ENCODE results near the gene KRTAP4-6. TPM values are rescaled to one million over a fixed set of nuclear protein-coding genes. Genes with fewer than 3 reads are reported as not detected.
"Not testable (repeated sequence)": the region's sequence is repeated elsewhere in the genome, so short reads cannot be mapped to it uniquely, and the experiment has no call there.

The KRTAP4-6 gene
- polyA plus RNA-seq, 2 of the 4 experiments (the other 2 are of a cell fraction) = not detected

DNA sequence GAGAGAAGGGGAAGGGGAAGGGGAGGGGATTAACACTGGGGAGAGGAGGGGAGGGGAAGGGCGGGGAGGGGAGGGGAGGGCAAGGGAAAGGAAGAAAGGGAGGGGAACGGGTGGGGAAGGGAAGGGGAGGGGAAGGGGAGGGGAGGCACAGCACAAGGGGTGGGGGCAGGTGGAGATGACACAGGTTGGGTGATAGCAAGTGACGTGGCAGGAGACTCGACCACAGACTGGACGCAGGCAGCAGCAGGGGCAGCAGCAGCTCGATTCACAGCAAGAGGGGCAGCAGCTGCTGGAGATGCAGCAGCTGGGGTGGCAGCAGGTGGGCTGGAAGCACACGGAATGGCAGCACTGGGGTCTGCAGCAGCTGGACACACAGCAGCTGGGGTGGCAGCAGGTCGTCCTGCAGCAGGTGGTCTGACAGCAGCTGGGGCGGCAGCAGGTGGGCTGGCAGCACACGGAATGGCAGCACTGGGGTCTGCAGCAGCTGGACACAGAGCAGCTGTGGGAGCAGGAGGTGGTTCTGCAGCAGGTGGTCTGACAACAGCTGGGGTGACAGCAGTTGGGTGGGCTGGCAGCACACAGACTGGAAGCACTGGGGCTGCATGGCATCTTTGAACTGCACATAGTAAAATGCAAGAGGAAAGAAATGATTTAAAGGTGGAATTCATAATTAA lies 38.6 kb downstream of the KRTAP4-6 start, which contains the start of gene KRTAP4-16:
Gene KRTAP4-16 (minus strand): TSS at position 624 of the 674 bp plus-strand sequence. CDS start 0 bp downstream, at position 624.
- ChIA-PET CTCF (no interaction called here), POLR2A (no interaction called here)
- H3K4me1 ChIP-seq = peaks cover 34% of the 10 kb centered on the region
- H3K4me3 ChIP-seq = no peak within 1 kb of the TSS
- ATAC-seq (no peak), FAIRE-seq (no peak), DNase-seq (ENCODE audit: low read depth in 1 of 2, low spot score in 1 of 2) (no peak)
- TF ChIP-seq, protein P1, sequence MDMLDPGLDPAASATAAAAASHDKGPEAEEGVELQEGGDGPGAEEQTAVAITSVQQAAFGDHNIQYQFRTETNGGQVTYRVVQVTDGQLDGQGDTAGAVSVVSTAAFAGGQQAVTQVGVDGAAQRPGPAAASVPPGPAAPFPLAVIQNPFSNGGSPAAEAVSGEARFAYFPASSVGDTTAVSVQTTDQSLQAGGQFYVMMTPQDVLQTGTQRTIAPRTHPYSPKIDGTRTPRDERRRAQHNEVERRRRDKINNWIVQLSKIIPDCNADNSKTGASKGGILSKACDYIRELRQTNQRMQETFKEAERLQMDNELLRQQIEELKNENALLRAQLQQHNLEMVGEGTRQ (IDR thresholded peaks at IDR 0.05) = no peak
- TF ChIP-seq ELK1 (IDR thresholded peaks at IDR 0.05; ENCODE audit: low read depth, low read length) (no peak), MAZ (IDR thresholded peaks at IDR 0.05; ENCODE audit: borderline replicate concordance, low read depth, low read length) (no peak), RAD21 (conservative IDR thresholded peaks at IDR 0.05 in 1 of 2, IDR thresholded peaks at IDR 0.05 in 1 of 2) (no peak), MAFK (IDR thresholded peaks at IDR 0.05; ENCODE audit: partially characterized antibody) (no peak), TFCP2L1 (CRISPR knock-in tag; IDR thresholded peaks at IDR 0.05) (no peak), HOXB13 (CRISPR knock-in tag; IDR thresholded peaks at IDR 0.05; ENCODE audit: low read depth) (no peak), CEBPB (IDR thresholded peaks at IDR 0.05) (no peak), KDM5A (IDR thresholded peaks at IDR 0.05) (no peak), POLR2A (IDR thresholded peaks at IDR 0.05; ENCODE audit: low read length) (no peak), ZSCAN20 (CRISPR knock-in tag; IDR thresholded peaks at IDR 0.05) (no peak)
- TF ChIP-seq, protein P2, sequence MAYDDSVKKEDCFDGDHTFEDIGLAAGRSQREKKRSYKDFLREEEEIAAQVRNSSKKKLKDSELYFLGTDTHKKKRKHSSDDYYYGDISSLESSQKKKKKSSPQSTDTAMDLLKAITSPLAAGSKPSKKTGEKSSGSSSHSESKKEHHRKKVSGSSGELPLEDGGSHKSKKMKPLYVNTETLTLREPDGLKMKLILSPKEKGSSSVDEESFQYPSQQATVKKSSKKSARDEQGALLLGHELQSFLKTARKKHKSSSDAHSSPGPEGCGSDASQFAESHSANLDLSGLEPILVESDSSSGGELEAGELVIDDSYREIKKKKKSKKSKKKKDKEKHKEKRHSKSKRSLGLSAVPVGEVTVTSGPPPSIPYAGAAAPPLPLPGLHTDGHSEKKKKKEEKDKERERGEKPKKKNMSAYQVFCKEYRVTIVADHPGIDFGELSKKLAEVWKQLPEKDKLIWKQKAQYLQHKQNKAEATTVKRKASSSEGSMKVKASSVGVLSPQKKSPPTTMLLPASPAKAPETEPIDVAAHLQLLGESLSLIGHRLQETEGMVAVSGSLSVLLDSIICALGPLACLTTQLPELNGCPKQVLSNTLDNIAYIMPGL (CRISPR knock-in tag; IDR thresholded peaks at IDR 0.05; ENCODE audit: borderline replicate concordance) = no peak
- H3K27ac ChIP-seq = peak within 1 kb of the TSS in 1 of 2 experiments; percentile 29; a peak in 1 of 6 replicates
- no peaks in the 10 kb centered on the region for H3K9me3 ChIP-seq
- no peak within 1 kb of the TSS for H3K4me2 ChIP-seq
- 87% methylated on average over 8 of the region's 10 CpGs for WGBS (ENCODE audit: missing lambda C conversion rate)

GRCh38 chr17:41099682-41100480 lies 40.5 kb downstream of the KRTAP4-6 start:
- peak; percentile 54 to 74 for ATAC-seq
- H3K9me3 ChIP-seq; H3K4me3 ChIP-seq; CTCF ChIA-PET; H3K27ac ChIP-seq; POLR2A ChIA-PET; TF ChIP-seq FOSL2 (IDR thresholded peaks at IDR 0.05): not testable (repeated sequence)
- FAIRE-seq = peak; percentile 84
- Histone ChIP-seq H3K4me2 (peak overlapping the region; percentile 14; the same call in 1 of the 3 replicates), H3K4me1 (peaks cover 30% of the 10 kb centered on the region; the same call in 2 of the 3 replicates)
- TF ChIP-seq, protein P3, sequence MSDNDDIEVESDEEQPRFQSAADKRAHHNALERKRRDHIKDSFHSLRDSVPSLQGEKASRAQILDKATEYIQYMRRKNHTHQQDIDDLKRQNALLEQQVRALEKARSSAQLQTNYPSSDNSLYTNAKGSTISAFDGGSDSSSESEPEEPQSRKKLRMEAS (IDR thresholded peaks at IDR 0.05) = peak; percentile 66
- TF ChIP-seq JUNB (IDR thresholded peaks at IDR 0.05) (peak; percentile 47; the same call in 1 of the 2 replicates), GATA3 (IDR thresholded peaks at IDR 0.05; ENCODE audit: borderline replicate concordance) (0 out of 2 replicates have a peak, but pooled peaks have one; percentile 35), MAFK (IDR thresholded peaks at IDR 0.05; ENCODE audit: partially characterized antibody) (peak; percentile 48), FOSL2 (CRISPR knock-in tag; IDR thresholded peaks at IDR 0.05) (peak; percentile 72)
- 68% methylated on average over 7 of the region's 7 CpGs for WGBS (ENCODE audit: missing lambda C conversion rate)
- DNase-seq (ENCODE audit: low read depth in 1 of 2, low spot score in 1 of 2) = peak in 1 of 2 experiments; percentile 70

- POLR2A ChIA-PET = no interaction called here
- ATAC-seq = no peak
- no peaks in the 10 kb centered on the region for H3K9me3 ChIP-seq
- CTCF ChIA-PET = no interaction called here
- DNase-seq (ENCODE audit: low read depth in 1 of 2, low spot score in 1 of 2) = no peak
- H3K4me2 ChIP-seq = peak overlapping the region; percentile 11; the same call in 2 of the 3 replicates
- TF ChIP-seq POLR2A (IDR thresholded peaks at IDR 0.05; ENCODE audit: low read length) (no peak), SREBF2 (IDR thresholded peaks at IDR 0.05) (no peak), MAZ (IDR thresholded peaks at IDR 0.05; ENCODE audit: borderline replicate concordance, low read depth, low read length) (no peak), HOXB13 (CRISPR knock-in tag; IDR thresholded peaks at IDR 0.05; ENCODE audit: low read depth) (no peak), GATA3 (IDR thresholded peaks at IDR 0.05; ENCODE audit: borderline replicate concordance) (no peak), POLR2AphosphoS2 (conservative IDR thresholded peaks at IDR 0.05; ENCODE audit: low read length) (no peak), JUN (IDR thresholded peaks at IDR 0.05) (no peak), JUNB (IDR thresholded peaks at IDR 0.05) (no peak)
- TF ChIP-seq, protein P3 (IDR thresholded peaks at IDR 0.05) = no peak
- TF ChIP-seq, protein P1 (IDR thresholded peaks at IDR 0.05) = no peak
- peak; percentile 23 for FAIRE-seq
- no peak overlapping the region for H3K4me3 ChIP-seq
- H3K27ac ChIP-seq = peak overlapping the region in 1 of 2 experiments; percentile 25; a peak in 2 of 6 replicates
- peaks cover 24% of the 10 kb centered on the region; the same call in 2 of the 3 replicates for H3K4me1 ChIP-seq
- WGBS (ENCODE audit: missing lambda C conversion rate) = 52% methylated on average over 6 of the region's 6 CpGs
Measured at GRCh38 chr17:41098481-41098880, 41.9 kb downstream of the KRTAP4-6 start.

Measured in A549 (cell line).